Stimulated activated CD4-positive, alpha-beta T cell treated with anti-CD3 and anti-CD28 coated beads, Interleukin-15, amount 100 ng/mL, for 24 hours (primary cell): ENCODE results near the gene INHBA.
A peak's percentile ranks its signal among the peaks of the same experiment; 100 is the strongest.

Experiments used
- DNase-seq: peaks from one replicate; pipeline ENCODE4 v3.0.0-alpha.2; 2020

Gene INHBA

GRCh38 chr7:41710838-41711237 lies 7.9 kb upstream of the INHBA start:
- no peak for DNase-seq

DNA sequence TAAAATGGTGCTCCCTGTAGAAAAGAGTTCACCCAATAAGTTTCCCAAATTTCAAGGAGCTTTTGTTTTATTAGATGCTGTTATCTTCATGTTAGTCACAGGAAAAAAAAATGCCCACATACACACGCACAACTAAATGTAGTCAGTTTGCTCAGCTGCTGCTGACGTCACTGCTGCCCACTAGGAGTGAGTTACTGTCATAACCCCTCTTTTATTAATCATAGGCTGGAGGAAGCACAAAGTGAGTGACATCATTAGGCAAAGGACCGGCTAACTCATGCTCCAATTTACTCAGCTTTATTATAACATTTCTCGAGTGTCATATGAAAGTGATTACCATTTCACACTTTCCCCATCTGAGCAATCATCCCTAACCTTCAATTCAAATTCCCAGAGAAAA lies 6.7 kb upstream of the INHBA start:
- DNase-seq = no peak

DNA sequence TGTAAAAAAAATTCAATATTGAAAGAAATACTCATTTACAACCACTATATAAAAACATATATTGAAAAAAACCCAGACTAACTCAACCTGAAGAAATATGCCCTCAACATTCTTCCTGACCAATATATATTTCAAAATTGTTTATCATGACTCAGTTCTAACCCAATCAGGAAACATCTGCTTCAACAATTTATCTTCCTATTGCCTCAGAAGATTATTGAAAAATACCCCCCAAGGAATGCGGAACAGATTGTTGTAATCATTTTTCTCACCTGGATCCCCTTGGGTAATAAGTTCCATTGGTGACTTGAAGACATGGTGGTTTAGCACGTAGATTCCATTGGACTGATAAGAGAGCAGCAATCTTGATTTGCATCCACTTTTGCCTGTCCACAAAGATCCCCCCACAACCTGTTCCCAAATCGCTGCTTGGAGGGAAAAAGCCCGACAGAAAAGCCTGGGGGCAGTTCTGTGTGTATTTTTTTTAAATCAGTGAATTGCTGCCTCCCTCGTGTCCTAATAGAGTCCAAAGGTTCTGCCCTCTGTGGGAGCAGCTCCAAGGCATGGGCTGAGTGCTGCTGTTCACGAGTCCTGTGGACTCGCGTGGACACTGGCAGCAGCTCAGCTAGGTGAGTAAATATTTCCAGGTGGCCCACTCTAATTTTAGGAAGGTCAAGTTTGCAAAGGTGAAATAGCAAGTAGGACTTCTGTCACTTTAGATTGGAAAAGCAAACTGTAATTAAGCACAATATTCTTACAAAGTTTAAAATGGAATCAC lies 5.9 kb upstream of the INHBA start:
- DNase-seq = no peak

- no peak for DNase-seq
These were observed 3.5 kb upstream of the INHBA start for GRCh38 chr7:41706228-41706930.

GRCh38 chr7:41705109-41705901 lies 2.4 kb upstream of the INHBA start:
- peak; percentile 68 for DNase-seq

- no peak for DNase-seq
These were observed 1.6 kb downstream of the INHBA start for GRCh38 chr7:41701068-41701941.

- no peak for DNase-seq
These were observed 2.8 kb downstream of the INHBA start for GRCh38 chr7:41700044-41700471.

DNA sequence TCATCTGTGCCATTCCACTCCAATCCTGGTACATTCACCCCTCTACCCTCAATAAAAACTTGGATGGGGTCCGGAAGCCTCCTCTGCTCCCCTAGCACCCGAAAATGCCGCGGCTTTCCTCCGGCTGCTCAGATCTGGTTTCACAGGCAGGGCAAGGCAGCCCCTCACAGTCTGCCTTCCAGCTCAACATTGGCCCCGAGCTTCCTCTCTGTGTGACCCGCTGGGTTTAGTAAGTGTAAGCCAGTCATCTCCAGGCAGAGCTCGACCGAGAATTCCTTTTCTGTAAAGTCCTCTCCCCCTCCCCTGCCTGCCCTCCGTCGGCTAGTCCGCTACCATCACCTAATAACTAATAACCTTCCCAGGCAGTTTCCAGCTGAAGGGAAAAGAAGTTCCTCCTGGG lies 3.4 kb downstream of the INHBA start:
- no peak for DNase-seq

GRCh38 chr7:41698726-41699125 lies 4.2 kb downstream of the INHBA start:
- no peak for DNase-seq

- DNase-seq = no peak
These were observed 4.8 kb downstream of the INHBA start for GRCh38 chr7:41698114-41698513.

- DNase-seq = peak; percentile 40
These were observed 6.5 kb downstream of the INHBA start for GRCh38 chr7:41696323-41696916.

DNA sequence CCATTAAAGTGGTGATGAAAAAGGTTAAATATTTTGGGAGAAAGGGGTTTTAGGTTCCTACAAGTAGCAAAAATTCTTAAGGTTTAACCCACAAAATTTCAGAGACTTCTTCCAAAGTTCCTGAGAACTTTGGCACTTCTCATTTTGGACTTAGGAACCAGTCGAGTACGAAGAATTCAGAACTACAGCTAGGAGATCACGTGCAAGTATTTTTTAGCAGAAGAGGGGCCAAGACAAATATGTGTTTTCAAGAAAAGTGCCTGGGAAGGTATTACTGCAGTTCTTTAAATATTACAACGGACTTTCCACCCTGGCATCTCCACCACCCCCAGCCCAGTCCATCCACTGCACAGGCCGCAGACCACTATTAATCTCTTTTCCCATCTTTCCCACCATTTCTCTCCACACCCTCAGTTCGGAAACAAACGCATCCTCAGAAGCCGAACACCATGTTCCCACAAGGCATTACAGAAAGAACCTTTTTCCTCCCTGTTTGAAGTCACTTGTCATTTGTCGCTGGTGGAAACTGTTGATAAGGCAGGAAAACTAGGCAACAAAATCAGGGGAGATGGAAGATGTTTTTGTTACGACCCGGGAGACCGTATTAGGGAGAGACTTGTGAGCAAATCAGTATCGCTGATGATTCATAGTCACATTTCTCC lies 7.1 kb downstream of the INHBA start:
- no peak for DNase-seq

DNA sequence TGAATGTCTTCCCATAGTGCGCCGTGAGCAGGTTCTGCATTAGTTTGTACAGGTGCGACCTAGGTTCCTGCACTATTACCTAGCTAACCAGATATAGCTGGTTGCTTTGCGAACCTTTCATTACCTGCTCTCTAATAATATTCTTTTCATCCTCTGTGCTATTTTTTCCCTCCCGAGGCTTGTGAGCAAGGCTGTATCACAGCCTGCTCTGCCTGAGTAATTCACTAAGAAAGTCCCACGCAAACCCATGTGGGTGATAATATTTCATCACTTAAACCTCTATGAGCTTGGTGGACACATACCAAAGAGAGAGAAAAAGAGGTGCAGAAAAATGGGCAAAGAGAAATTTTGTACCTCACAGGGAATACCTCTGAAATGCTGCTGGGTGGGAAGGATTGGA lies 8.4 kb downstream of the INHBA start:
- DNase-seq = no peak

- no peak for DNase-seq
These were observed 9.5 kb downstream of the INHBA start for GRCh38 chr7:41693150-41693997.

- no peak for DNase-seq
These were observed 10.6 kb downstream of the INHBA start for GRCh38 chr7:41692251-41692650.

DNA sequence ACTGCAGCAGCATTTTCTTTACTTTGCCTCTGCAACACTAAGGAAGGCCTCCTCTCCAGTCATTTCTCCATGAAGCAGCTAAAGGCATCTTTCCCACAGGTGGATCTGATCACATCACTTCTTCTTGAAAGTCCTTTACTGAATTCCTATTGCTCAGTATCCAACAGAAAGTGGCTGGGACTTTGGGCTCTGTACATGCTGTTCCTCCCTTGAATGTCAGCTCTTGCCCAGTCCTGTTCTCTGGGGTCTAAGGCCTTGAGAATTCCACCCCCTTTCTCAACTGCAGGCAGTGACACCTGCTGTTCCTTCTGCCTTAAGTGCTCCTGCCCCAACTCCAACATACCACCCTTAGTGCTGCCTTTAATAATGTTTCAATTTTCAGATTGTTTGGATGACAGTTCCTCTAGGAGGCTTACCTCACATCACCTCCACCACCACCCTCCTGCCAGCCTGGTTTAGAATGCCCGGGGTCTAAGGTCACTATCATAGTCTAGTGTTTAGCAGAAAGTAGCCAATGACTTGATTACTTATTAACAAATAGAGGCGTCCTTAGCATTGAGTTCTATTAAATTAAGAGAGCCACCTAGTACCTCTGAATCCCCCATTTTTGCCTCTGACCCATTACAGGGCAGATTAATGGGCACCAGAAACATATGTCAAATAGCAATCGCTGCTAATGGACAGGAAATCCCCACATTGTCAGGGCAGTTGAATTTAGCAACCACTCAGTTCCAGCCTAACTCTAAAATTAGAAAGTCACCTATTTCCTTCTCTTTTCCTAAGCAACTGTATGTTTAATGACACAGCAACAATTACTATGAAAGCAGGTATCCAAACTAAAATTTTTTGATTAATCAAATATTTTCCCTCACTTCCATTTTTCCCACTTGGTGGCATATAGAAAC lies 11.4 kb downstream of the INHBA start:
- no peak for DNase-seq

DNA sequence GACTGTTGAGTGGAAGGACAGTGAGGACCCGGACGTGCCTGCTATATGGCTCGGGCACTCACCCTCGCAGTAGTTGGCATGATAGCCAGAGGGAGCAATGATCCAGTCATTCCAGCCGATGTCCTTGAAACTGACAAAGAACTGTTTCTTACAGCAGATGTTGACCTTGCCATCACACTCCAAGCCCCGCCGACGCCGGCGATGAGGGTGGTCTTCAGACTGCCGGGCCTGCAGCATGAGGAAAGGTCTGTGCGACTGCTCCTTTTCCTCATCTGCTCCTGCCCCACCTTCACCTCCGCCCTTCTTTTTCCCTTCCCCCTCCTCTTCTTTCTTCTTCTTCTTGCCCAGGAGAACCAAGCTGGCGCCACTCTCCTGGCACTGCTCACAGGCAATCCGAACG lies 13.1 kb downstream of the INHBA start:
- DNase-seq = no peak

GRCh38 chr7:41688906-41689305 lies 14.0 kb downstream of the INHBA start:
- DNase-seq = no peak

DNA sequence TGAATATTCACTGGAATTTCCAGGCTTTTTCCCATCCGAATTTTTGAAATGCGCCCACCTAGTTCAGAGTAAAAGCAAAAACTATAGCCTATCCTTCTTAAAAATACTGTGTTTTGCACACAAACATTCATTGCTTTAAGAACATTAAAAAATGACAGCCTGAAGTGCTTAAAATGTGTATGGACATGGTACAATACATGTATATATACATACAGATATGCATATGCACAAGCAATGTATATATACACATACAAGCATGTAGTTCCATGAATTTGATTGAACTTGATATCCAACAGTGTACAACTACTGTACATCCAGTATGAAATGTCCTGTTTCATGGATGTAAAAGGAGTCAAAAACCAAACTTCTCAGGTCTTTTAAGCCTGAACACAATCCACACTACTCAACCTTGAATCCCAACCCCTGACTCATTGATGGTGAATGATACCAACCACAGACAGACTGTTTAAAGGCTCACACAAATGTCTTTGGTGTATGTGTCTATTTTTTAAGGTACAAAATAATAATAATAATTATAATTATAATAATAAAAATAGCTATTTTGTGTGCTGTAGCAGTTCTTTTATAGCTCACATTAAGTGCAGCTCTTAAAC lies 14.8 kb downstream of the INHBA start:
- no peak for DNase-seq
